HuH-7 (cell line): Measurements from ENCODE around the gene ADAMTS10.
"Not testable (repeated sequence)": the region's sequence is repeated elsewhere in the genome, so short reads cannot be mapped to it uniquely, and the experiment has no call there.

Source experiments
- DNase-seq: peaks from one replicate; pipeline ENCODE4 v3.0.0; 2011; ENCODE audit warnings: low spot score

Gene ADAMTS10

DNA sequence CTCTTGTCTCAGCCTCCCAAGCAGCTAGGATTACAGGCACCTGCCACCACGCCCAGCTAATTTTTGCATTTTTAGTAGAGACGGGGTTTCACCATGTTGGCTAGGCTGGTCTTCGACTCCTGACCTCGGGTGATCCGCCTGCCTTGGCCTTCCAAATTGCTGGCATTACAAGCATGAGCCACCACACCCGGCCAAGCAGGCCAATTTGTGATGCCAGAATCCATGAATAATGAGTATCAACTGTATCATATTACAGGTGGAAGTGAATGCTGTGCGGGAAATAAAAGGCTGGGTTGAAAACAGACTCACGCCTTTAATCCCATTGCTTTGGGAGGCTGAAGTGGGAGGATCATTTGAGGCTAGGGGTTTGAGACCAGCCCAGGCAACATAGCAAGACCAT, 16.3 kb upstream of the ADAMTS10 start:
- DNase-seq: no peak

DNA sequence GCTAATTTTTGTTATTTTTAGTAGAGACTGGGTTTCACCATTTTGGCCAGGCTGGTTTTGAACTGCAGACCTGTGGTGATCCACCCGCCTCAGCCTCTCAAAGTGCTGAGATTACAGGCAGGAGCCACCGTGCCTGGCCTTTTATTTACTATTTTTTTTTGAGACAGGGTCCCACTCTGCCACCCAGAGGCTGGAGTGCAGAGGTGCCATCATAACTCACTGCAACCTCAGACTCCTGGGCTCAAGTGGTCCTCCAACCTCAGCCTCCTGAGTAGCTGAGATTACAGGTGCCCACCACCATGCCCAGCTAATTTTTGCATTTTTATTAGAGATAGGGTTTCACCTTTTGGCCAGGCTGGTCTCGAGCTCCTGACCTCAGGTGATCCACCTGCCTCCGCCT, 12.4 kb upstream of the ADAMTS10 start:
- DNase-seq: not testable (repeated sequence)

DNA sequence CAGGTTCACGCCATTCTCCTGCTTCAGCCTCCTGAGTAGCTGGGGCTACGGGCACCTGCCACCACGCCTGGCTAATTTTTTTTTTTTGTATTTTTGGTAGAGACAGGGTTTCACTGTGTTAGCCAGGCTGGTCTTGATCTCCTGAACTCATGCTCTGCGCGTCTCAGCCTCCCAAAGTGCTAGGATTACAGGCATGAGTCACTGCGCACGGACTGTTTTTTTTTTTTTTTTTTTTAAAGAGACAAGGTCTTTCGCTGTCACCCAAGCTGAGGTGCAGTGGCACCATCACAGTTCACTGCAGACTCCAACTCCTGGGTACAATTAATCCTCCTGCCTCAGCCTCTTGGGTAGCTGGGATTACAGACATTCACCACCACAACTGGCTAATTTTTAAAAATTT, 8.2 kb upstream of the ADAMTS10 start:
- DNase-seq: no peak

DNA sequence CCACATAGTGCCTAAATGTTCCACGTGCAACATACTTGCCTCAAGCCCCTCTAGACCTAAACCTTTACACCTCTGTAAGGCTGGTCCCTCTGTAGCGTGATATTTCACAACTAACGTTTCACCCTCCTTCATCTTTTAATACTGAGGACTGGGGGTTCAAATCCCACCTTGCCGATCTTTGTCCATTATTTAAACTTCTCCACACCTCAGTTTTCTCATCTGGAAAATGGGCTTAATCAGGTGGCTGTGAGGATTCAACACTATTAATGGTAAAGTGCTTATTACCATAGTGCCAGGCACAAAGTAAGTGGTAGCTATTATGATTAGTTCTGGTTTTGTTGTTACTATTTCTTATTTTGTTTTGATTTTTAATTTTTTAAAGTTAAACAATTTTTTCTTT, 7.5 kb upstream of the ADAMTS10 start:
- DNase-seq: no peak

DNA sequence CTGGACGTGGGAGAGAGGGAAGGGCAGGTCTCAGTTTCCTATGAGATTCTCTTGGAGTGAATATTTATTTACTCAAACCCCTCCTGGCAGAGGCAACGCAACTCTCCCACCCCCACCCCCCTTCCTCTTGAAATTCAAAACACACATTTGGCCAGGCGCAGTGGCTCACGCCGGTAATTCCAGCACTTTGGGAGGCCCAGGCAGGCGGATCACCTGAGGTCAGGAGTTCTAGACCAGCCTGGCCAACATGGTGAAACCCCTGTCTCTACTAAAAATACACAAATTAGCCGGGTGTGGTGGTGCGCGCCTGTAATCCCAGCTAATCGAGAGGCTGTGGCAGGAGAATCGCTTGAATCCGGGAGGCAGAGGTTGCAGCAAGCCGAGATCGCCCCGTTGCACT, 6.8 kb upstream of the ADAMTS10 start:
- DNase-seq: not testable (repeated sequence)

DNA sequence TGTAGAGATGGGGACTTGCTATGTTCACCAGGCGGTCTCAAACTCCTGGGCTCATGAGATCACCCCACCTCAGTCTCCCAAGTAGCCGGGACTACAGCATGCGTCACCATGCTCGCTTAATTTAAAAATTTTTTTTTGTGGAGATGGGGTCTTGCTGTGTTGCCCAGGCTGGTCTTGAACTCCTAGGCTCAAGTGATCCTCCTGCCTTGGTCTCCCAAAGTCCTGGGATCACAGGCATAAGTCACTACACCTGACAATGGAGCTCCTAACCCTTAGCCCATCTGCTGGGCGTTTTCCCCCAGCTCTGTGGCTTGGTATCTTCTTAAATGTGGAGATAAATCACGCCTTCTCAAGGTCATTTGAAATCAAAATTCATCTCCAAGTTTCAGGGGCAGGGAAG, 6.3 kb upstream of the ADAMTS10 start:
- DNase-seq: no peak

DNA sequence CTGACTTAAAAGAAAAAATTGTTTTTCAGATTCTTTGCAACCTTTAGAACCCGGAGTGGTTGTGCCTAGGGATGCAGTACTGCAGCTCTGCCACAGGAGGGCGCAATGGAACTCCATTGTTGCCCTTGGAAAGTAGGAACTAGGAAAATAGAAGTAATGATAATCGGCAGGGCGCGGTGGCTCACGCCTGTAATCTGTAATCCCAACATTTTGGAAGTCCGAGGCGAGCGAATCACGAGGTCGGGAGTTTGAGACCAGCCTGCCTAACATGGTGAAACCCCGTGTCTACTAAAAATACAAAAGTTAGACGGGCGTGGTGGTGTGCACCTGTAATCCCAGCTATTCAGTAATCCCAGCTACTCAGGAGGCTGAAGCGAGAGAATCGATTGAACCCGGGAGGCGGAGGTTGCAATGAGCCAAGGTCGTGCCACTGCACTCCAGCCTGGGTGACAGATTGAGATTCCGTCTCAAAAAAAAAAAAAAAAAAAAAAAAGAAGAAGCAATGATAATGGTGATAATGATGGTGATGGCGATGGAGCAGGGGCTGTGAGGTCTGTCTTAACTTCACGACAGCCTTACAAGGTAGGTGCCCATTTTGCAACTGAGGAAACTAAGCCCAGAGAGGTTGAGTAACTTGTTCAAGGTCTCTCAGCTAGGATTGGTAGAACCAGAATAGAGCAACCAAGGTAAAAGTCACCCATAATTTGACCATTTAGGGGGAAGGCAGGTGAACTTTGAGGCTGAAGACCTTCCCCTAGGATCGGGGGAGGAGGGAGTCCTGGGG, 5.5 kb upstream of the ADAMTS10 start:
- DNase-seq: peak; percentile 61

DNA sequence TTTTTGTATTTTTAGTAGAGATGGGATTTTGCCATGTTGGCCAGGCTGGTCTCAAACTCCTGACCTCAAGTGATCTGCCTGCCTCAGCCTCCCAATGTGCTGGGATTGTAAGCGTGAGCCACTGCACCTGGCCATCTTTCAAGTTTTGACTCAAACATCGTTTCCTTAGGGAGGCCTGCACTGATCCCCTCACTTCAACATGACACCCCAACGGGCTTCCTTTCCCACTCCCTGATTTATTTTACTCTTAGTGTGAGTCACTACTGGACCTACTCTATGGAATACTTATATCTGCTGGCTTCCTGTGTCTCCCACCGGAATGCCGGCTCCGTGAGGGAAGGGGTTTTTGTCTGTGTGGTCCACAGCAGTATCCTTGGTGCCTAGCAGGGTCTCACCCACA, 4.5 kb upstream of the ADAMTS10 start:
- no peak for DNase-seq

DNA sequence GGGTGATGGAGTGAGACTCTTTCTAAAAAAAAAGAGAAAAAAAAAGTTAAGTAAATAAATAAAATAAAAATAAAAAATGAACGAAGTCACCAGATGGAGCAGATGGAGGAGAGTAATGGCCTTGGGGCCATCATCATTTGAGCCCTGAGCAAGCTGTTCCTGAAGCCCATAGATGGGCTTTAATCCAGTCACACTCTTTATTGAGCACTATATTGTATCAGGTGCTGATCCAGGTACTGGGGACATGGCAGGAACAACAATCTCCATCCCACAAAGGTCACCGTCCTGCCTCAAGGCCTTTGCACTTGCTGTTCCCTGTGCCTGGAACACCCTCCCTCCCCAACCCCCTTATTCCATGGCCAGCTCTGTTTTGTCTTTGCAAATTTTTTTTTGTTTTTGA, 3.9 kb upstream of the ADAMTS10 start:
- no peak for DNase-seq

DNA sequence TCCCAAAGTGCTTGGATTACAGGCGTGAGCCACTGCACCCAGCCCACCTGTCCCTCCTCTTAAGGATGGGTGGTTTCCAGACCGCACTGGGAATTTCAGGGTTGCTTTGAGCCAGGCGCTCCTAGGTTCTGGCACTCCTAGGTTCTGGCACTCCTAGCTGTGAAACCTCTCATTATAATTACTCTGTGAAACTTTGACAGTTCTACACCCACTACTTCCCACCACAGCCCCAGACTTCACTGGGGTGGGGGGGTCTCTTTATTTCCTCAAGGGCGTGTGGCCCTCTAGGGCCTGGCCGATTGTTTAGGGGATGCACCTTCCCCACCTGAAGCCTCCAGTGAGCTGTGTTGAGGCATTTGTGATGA, 2.3 kb upstream of the ADAMTS10 start:
- DNase-seq: no peak

DNA sequence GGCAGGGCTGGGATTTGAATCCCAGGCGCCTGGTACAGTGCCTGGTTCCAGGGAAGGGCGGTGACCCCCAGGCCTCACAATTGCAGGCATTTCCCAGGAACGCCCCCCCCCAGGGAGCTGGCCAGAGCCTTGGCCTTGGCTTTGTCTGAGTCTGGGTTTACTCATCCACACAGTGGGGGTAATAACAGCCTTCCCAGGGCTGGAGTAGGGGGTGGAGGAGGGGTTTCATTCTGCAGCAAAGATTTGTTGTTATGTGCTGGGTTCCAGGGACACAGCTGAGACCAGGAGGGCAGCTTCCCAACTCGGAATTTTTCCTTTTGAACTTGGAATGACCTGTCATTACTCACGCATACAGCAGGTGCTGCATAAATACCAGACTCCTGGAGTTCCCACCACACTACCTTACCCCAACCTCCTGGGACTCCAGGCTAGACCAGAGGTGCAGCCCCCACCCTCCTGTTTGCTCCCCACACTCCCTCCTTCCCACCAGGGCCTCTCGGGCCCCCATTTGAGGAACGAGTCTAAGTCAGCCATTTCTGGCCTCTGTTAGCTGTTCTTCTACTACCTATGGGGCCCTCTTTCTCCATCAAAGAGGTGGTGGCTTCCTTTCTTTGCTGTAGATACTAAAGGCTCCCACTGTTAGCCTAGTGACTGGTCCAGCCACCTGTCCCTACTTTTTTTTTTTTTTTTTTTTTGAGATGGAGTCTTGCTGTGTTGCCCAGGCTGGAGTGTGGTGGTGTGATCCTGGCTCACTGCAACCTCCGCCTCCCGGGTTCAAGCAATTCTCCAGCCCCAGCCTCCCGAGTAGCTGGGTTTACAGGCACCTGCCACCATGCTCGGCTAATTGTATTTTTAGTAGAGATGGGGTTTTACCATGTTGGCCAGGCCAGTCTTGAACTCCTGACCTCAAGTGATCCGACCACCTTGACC, 1.6 kb upstream of the ADAMTS10 start:
- DNase-seq: no peak

DNA sequence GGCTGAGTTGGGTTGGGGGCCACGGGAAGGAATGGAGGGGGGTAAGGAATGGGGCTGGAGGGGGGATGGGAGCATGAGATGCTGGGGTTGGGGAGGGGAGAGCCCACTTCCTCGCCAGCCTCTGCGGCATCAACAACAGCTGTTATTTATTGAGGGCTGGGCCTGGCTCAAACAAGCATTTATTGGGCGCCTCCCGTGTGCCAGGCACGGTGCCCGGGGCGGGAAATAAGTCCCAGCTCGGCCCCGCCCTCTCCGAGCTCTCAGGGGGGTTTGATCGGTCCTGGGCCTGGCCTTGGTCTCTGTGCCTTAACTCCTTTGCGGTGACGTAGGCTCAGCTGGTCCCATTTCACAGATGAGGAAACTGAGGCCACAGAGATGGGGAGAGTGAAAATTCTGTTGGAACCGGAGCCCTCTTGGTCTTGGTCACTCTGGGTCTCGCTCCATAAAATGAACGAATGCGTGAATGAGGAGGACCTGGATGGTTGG, 919 bp upstream of the ADAMTS10 start:
- no peak for DNase-seq

DNA sequence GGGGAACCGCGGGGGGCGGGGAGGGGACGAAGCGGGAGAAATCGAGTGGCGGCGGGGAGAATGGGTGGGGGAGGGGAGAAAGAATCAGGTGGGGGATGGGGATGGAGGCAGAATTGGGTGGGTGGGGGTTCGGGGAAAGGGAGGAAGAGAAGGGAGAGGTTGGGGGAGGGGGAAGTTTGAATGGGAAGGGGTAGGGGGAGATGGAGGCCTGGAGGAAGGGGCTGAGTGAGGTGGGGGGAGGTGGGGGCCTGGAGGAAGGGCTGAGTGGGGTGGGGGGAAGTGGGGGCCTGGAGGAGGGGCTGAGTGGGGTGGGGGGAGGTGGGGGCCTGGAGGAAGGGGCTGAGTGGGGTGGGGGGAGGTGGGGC, 403 bp upstream of the ADAMTS10 start:
- no peak for DNase-seq

DNA sequence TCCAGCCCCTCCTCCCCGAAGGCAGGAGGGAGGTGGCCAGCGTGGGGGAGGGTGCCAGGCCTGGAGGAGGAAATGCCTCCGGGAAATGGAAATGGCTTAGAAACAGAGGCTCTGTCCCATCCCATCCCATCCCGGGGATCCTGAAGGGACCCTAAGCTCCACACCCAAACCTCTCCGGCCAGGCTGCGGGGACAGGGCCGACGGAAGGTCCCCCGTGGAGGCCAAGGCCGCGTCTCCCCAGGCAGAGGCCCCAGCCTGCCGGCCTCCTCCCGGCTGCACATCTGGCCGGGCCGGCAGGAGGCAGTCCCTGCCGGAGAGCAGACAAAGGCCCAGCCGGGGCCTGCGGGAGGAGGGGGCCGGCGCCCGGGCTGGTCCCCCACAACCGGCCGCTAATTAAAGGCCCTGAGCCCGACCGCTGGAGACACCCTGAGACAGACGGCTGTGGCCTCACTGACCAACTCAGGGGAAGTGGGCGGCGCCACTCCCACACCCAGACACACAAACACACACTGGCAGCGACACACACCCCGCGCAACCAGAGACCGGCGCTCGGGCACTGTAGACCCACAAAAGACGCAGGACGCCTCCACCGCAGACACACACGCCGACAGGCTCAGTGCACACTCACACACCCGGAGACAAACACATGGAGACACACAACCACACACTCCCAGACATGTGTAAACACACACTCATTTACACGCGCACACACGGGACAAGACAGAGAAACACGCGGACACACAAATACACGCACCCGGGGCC, 1.1 kb downstream of the ADAMTS10 start:
- peak; percentile 69 for DNase-seq

DNA sequence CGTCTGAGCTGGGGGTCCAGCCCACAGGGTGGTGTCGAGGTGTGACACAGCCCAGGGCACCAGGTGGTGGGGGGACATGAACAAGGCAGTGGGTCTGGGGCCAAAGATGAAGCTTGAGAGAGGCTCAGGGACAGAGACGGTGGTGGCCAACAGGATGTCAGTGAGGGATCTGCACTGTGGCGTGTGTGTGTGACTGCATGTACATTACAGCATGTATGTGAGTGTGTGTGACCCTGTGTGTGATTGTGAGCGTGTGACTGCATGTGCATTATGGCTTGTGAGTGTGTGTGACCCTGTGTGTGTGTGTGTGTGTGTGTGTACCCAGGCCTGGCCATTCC, 1.6 kb downstream of the ADAMTS10 start:
- no peak for DNase-seq

DNA sequence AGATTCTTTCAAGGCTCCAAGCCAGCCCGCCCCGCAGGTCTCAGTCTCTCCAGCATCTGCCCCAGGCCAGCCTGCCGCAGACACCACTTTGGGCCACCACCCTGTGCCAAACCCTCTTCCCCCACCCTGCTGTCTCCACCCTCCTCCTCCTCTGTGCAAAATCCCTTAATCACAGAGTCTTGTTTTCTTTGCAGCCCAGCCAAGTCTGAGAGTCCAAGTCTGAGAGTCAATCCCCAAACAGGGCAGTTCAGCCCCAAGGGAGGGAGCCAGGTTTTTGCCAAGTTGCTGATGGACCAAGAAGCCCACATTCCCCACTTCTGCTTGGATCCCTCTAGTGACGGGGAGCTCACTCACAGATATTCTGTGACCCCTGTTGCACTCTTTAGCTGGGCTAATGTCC, 3.1 kb downstream of the ADAMTS10 start:
- DNase-seq: no peak

DNA sequence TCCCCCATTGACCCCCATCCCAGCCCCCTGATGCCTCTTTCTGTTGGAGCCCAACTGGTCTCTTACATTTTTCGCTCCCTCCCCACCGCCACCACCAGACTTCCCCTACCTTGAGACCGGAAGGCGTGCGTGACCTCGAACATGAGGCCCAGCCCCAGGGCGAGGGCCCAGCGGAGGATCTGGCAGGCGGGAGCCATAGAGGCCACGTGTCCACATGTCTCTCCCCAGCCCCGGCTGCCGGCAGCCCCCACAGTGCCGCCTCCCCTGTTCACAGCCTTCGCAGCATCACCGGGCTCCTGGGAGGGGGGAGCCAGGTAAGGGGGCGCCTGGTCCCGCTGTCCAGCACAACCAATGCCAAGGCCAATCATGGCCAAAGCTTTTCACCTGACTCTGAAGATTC, 5.0 kb downstream of the ADAMTS10 start:
- no peak for DNase-seq

DNA sequence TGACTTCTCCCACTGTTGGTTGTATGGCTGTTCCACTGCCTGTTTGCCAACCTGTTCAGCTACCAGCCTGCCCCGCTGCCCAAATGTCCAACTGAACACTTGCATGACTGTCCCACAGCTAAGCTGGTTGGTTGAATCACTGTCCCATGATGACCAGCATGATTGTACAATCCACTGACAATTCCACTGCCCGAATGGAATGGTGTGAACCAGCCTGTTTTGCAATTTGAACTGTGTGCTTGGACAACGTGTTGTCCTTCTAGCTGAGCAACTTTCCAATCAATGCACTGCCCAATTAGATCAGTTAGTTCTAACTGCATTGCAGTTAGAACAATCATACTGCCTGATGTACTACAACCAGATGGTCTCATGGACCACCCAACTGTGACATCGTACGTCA, 8.7 kb downstream of the ADAMTS10 start:
- no peak for DNase-seq

DNA sequence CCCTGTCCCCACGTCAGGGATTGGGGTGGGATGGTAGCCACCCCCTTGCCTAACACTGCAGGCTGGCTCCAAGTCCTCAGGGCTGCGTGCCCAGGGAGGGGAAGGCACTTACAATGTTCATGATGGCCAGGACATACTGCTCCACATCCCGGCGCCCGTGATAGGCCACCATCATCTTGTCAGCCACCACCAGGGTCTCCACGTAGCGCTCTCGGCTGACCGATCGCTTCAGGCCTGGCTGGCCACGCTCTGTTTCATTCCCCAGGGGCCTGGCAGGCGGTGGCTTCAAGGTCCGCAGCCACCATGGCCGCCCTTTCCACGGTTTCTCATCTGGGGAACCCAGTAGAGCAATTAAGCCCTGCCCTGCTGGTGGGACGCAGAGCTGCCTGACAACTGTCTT, 9.7 kb downstream of the ADAMTS10 start:
- DNase-seq: no peak

DNA sequence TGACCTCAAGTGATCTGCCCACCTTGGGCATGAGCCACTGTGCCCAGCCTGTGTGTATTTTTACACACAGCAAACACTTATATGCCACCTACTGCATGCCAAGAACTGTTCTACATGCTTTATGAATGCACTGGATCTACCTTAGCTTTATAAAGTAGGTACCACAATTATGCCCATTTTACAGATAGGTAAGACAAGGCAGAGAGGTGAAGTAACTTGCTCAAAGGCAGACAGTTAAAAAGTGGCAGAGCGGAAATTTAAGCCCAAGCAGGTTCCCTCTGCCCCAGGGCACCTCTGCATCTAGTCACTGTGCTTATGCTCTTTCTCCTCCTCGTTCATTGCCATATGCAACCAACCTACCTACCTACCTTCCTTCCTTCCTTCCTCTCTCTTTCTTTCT, 10.5 kb downstream of the ADAMTS10 start:
- DNase-seq: no peak

DNA sequence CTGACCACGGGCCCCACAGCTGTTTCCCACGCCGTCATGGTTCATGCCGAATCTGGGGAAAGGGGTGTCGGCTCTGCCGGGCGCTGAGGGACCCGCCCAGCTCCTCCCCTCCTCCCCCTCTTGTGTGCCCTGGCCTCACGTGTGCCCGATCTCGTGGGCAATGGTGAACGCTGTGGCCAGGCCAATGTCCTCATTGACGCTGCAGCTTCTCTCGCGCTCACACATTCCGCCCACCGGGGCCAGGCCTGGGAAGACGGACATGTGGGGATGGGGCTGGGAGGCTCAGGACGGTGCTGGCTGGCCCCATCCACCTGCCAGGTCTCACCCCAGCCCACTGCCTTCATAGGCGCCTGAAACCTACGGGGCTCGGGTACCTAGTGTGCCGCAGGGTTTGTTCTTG, 14.3 kb downstream of the ADAMTS10 start:
- no peak for DNase-seq

DNA sequence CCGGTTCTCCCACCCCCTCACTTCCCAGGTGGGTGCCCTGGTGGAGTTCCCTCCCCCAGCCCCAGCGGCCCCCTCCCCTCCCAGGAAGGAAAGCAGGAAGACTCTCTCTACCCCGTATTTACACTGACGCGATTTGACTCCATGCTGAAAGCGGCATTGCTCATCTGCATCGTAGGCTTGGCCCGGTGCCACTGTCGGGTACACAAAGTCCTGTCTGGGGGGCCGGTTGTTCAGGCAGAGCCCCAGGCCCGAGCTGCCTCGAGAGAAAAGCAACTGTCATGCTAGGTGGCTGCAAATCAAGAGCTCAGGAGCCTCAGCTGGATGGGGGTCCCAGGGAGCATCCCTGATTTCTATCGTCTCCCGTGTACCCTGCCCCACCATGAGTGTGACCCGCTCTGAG, 14.9 kb downstream of the ADAMTS10 start:
- DNase-seq: no peak

DNA sequence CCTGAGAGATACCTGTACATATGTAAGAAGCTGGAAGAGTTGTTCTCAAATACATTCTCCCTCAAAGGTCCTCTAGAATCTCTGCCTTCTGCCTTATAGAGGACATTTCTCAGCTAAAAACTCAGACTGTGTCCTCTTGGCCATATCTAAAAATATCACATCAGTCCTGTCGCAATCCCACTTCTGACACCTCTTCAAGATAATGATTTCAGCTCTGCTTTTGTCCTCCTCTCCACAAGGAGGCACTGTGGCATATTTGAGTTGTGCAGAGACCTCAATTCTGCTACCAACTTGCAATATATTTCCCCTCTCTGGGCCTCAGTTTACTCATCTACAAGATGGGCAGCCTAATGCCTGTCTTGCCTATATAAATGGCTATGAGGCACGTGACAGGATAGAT, 16.6 kb downstream of the ADAMTS10 start:
- no peak for DNase-seq
